HK-2 (cell line): ENCODE data around the gene GPR78.
A peak's percentile ranks its signal among the peaks of the same experiment; 100 is the strongest.
"Not testable (repeated sequence)": the region's sequence is repeated elsewhere in the genome, so short reads cannot be mapped to it uniquely, and the experiment has no call there.

Source experiments
- DNase-seq: peaks from one replicate; pipeline ENCODE4 v3.0.0-alpha.2; 2018; ENCODE audit not compliant: unreplicated experiment

The GPR78 gene

DNA sequence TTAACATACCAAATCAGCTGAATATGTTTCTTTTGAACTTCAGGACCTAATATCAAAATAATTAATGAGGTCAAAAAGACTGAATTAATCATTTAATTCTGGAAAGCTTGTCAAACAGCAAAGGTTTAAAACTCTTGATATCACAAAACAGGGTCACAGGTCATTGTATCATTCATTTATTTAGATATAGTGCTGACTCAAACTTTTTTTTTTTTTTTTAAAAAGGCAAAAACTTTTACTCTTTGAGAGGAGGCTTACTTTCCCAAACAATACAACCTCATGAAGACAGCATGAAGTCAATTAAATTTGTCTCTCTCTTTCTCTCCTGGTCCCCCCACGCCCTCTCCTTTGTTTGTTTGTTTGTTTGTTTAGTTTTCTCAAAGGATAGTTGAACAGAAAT is 15.6 kb upstream of the GPR78 start:
- DNase-seq, result no peak

DNA sequence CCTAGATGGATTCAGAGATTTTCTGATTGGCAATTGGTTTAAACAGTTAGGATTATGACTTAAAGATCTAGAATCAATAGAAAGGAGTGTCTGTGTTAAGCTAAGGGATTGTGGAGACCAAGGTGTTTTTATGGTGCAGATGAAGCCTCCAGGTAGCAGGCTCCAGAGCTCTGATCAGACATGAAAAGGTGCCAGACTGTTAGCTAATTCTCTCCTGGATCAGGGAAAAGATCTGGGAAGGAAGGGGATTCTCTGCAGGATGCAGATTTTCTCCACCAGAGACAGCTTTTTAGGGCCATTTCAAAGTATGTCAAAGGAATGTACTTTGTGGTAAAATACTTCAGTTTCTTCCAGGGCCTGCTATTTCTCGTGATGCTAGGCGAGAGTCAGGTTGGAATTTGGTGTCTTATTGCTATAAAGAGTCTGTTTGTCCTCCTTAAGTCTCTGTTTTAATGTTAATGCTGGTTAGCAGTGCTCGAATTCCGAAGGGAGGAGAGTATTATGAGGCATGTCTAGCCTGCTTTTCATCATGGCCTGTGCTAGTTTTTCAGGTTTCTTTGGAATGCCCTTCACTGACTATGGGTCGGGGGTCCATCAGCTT is 12.0 kb upstream of the GPR78 start:
- DNase-seq, result no peak

DNA sequence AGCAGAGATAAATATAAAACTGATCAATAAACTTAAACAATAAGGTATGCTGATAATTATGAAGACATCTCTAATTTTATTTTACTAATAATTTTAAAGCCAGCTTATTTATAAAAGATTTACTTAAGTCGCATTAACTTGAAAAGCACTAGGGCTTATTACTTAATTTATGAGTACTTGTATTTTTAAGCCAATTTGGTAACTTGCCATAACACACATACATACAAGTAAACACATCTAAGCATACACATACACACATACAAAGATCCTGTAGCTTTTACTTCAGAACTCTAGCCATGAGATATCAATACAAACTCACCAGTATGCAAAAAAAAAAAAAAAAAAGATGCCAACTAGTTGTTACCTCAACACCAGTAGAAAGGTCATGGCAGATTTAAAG is 10.0 kb upstream of the GPR78 start:
- no peak for DNase-seq

DNA sequence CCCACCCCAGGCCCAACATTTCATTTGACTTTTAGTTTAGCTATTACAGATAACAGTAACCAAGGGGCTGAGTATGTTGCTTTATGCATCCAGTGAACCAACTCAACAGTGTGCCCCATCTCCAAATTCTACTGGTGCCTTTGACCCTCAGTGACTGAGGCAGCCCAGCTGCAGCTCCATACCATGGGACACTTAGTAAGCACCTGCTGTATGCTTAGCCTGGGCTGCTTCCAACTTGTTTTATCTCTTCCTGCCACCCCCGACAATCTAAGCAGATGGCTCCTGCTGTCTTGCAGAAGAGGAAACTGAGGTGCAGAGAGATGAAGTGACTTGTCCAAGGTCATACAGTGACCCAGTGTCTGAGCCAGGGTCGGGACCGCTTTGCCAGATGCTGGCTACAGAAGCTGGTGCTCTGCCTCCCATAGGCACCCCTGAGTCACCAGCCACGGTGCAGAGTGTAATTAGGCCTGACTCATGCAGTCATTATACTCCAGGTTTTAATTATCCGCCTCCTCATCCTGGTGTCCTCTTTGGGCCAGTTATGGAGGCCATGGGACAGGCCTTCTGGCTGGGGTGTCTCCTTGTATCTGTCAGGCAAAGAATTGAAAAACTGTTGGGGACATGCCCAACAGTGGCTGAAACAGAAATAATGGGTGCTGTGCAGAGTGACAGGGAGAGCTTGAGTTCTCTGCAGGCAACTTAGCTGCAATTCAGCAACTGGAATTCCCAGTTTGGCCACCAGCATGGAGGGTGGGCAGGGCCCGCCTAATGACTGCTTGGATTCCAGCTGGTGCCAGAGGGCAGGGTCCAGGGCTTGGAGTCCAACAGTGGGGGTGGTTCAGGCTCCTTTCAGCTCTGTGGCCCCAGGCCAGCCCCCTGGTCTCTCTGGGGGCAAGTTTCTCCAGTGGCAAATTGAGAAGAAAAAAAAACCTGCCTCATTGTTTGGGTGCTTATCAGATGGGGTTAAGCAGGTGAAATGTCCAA is 8.2 kb upstream of the GPR78 start:
- DNase-seq, result no peak

DNA sequence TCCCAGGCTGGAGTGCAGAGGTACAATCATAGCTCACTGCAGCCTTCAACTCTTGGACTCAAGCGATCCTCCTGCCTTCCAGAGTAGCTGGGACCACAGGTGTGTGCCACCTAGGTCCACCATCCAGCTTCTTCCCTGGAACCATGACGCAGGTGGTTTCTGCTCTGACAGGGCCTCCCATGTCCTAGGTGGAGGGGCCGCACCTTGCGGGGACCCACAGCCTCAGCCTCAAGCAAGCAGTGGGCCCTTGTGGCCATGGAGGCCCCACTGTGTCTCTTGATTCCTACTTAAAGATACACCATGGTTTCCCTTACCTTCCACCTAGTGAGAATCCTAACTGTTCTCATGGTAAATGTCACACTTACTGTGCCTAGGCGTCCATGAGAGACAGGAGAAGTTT is 6.9 kb upstream of the GPR78 start:
- DNase-seq, result no peak

DNA sequence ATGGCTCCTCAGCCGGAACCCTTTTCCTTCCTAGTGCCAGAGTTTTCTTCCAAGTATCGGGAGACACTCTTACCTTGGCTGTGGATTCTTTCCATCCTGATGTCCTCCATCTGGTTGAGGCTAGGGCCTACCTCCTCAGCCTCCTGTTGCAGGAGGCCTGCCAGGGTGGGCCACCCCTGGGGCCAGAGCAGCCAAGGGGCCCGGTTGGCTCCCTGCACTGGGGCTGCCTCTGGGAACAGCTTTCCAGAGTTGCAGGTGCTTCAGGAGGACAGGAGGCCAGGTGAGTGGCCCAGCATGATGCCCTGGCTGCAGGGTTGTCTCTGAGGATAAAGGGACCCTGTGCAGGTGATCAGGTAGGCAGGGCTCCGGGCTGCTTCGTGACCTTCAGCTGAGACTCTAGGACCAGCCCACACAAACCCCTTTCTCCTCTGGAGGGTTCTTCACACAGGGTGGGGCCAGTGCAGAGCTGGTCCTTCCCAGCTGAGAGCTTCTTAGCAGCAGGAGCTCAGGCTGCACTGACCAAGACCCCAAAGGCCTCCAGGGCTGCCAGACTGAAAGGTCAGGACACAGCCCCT is 5.3 kb upstream of the GPR78 start:
- no peak for DNase-seq

DNA sequence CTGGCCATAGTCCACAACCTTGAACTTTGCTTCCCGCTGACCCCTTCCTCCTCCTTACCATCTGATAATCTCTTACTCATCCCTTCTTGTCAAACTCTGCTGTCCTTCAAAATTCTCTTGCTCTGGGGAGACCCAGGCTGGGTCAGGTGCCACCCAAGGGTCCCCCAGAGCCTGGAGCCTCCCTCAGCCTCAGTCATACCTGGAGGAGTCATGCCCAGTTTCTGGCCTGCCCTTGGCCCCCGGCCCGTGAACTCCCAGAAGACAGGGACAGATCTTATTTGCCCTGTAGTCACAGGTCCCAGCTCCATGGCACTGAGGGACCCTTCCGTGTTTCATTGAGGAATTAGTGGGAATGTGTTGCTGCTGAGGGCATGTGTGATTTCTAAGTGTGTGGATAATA is 4.7 kb upstream of the GPR78 start:
- no peak for DNase-seq

DNA sequence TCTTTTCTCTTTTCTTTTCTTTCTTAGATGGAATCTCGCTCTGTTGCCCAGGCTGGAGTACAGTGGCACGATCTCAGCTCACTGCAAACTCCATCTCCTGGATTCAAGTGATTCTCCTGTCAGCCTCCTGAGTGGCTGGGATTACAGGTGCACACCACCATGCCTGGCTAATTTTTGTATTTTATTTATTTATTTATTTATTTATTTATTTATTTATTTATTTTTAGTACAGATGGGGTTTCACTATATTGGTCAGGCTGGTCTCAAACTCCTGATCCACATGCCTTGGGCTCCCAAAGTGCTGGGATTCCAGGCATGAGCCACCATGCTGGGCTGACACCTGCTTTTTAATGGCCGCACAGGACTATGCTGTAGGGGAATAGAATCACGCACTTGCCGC is 3.6 kb upstream of the GPR78 start:
- DNase-seq, result not testable (repeated sequence)

DNA sequence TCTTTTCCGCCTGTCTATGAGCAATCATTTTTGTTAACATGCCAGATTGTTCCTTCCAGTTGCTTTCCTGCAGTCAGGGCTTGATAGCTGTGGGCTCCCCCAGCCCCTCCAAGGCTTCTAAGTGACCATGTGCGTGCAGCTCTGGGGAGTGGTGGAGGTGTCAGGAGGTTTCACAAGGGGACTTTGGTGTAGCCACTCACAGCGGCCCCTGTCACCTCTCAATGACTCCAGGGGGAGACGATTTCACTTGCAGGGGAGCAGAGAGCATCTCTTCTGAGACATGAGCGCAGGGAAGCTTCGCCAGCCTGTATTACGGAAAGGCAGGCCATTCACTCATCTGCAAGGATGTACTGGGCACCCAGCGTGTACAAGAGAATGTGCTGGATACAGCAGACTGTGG is 3.1 kb upstream of the GPR78 start:
- DNase-seq, result no peak

DNA sequence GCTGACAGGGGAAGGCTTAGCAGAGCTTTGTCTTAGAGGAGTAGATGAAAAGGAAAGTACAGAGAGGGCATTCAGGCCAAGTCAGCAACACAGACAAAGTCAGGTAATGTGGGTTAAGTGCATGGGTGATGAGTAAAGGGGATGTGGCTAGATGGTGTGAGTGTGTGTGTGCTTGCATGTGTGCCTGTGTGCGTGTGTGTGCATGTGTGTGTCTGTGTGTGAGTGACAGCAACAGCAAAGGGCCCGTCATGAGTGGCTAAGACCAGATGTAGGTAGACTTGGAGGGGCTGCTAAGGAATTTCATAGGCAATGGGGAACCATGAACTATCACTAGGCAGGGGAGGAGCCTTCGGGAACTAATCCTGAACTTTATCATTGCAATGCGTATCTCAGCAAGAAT is 2.2 kb upstream of the GPR78 start:
- no peak for DNase-seq

DNA sequence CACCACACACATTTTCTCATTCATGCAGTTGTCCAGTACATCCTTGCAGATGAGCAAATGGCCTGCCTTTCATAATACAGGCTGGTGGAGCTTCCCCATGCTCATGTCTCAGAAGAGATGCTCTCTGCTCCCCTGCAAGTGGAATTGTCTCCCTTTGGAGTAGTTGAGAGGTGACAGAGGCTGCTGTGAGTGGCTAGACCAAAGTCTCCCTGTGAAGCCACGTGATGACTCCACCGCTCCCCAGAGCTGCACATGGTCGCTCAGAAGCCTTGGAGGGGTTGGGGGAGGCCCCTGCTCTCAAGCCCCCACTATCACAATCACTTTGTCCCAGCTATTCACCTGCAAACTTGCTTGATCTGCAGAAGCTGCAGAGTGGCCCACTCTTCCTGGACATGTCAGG is 1.5 kb upstream of the GPR78 start:
- DNase-seq, result no peak

DNA sequence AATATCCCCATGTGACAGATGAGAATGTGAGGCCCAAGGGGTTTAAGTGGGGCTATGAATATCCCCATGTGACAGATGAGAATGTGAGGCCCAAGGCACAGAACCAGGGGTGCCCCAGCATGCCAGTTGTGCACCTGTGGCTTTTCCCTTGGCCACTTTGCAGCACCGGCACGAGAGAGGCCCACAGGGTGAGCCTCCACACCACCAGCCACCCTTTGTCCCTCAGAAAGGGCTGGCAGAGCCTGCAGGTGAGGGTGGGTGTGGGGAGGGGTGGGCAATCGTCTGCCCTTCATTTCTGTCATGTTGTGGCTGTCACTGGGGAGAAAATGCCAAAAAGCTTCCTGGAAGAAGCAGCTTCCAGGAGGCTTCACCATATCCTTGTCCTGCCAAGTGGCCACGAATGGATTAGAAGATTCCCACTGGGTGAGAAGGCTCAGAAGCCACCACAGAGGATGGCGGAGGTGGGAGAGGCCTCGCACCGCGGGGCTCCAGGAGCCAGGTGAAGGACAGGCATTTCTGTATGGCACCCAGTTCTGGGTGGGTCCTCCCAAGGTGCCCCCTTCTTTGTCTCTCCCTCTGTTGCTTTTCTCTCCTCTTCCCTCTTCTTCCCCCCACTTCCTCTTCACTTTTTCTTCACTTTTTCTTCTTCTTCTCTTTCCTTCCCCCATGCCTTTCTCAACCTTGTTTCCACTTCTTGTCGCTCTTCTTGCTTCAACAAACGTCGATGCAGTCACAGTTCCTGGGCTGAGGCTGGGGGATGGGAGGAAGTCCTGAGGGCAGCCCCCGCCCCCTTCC is 469 bp upstream of the GPR78 start:
- DNase-seq, result no peak

DNA sequence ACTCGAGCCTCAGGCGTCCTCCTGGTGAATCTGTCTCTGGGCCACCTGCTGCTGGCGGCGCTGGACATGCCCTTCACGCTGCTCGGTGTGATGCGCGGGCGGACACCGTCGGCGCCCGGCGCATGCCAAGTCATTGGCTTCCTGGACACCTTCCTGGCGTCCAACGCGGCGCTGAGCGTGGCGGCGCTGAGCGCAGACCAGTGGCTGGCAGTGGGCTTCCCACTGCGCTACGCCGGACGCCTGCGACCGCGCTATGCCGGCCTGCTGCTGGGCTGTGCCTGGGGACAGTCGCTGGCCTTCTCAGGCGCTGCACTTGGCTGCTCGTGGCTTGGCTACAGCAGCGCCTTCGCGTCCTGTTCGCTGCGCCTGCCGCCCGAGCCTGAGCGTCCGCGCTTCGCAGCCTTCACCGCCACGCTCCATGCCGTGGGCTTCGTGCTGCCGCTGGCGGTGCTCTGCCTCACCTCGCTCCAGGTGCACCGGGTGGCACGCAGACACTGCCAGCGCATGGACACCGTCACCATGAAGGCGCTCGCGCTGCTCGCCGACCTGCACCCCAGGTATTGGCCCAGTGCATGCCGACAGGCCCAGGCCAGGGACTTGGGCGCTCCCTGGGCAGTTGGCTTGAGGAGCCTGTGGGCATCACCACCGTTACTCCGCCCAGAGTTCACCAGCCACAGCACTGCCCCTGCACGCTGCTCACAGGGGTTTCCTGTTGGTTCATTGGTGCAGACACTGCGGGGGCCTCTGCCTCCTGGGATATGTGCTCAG is 1.1 kb downstream of the GPR78 start:
- DNase-seq, result no peak

DNA sequence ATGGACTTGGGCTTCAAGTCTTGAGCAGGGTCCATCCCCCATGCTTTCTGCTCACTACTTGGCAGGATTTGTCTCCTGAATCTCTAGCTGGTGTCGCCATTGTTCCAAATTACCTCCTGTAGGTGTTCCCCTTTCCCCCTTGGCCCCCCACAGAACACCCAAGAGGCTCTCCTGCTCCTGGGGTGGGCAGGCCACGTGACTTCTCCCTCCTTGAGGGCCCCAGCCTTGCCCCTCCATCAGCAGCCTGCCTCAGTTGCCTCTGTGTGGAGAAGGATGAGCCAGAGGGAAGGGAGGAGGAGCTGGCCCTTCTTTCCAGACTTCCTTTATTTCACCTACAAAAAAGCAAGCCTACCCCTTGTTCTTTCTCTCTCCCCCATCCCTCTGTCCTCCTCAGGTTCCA is 1.8 kb downstream of the GPR78 start:
- no peak for DNase-seq

DNA sequence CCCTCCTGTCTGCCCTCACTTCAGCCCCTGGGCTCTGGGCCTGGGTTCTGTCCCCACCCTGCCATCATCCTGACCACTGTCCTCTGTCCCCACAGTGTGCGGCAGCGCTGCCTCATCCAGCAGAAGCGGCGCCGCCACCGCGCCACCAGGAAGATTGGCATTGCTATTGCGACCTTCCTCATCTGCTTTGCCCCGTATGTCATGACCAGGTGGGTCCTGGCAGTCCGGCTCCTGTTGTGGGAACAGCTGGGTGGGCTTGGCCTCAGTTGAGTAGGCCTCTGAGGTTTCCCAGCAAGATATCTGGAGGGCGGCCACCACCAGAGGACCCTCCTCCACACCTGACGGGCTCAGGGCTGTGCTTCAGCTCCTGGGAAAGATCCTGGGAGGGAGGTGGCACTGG is 2.2 kb downstream of the GPR78 start:
- no peak for DNase-seq

DNA sequence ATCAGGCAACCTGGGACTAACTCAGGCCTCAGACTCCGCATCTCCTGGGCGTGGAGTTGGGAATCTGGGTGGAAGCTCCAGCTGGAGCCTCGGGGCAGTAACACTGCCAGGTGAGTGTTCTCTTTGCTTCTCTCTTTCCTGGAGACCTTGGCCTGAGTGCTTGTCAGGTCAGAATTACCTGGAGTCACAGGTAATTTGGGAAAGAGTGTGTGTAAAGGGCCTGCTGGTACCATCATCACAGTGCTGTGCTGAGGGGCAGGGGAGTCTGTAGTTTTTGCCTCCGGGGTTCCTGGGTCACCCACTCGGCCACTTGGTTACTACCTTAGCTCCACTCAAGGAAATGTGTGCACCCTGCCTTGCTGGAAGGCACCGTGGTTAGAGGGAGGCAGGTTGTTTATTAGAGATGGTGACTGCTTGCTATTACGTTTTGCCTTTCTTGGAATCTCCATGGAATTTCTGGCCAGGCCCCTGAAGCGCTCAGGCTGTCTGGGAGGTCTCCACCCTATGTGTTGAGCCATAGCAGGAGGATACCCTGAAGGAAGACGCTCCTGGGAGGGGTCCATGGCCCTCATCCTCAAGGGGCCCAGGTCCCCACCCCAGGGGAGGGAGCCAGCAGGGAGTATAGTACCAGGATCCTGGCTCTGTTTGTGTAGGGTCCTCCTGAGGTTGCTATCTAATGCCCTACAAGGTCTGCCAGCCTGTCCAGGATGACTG is 2.9 kb downstream of the GPR78 start:
- DNase-seq, result no peak

DNA sequence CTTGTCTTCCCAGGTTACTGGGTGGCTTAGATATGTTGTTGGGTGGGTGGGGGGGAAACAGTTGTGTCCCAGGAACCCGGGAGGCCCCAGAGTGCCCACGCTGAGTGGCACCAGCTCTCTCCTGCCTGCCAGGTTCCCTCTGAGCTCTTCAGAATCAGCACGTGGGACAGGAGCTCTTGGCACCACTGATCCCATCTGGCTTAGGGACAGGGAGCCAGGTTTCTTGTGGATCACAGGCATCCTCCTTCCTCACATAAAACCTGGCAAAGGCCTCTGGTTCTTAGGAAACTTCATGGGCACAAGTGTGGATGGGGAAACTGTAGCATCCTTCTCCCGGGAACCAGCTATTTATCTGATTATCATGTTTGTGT is 3.4 kb downstream of the GPR78 start:
- DNase-seq, result no peak

DNA sequence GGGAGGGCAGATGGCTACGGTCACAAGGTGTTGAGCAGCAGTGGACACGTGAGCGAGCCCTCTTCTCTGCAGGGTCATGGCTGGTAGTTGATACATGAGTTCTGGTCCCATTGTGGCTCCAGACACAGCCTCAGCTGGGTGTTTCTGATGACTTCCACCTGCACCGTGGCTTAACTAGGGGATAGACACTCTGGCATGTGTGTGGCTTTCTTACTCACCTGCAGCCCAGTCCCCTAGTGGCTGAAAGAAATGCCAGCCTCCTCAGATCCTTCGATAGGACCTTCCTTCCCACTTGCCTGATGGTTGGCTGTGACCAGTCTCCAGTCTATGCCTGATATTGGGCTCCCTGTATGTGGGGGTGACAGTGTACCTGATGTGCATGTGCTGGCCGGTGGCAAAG is 5.0 kb downstream of the GPR78 start:
- DNase-seq, result peak; percentile 25

DNA sequence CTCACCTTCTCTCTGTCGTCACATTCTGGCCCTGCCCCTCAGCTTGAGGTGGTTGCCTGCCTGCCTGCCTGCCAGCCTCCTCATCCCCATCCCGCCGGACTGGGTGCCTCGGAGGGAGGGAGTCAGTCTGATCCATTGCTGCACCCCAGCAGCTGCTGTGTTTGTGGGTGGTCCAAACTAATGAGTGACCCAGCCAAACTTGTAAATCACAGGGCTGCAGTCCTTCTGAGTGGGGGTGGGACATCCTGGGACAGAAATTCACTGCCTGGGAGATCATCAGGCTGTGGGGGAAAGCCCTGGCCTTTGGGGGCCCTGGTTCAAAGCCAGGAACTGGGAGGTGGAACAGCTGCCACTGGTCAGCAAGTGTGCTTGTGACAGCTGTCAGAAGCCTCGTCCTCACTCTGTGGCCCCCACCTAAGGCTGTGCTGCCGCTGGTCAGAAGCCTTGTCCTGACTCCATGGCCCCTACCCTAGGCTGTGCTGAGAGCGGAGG is 5.6 kb downstream of the GPR78 start:
- no peak for DNase-seq

DNA sequence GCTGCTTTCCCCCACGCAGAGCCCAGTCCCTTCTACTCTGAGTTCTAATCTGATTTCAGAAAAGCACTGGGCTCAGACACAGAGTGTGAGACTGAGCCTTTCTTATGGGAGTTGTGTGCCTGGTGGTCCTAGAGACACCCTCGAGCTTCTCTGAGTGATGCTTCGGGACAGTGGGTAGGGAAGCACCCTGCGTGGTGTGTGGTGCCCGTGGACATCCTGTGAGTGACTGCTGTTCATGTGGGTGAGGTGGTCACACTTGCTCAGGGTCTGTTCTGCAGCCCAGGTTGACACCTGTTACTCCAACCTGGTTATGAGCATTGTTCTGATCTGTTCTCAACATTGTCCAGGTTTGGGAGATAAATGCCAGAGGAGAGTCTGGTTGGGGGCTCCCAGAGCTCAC is 6.1 kb downstream of the GPR78 start:
- DNase-seq, result no peak
